ENCODE results near the gene MTMR12. TPM values are rescaled to one million over a fixed set of nuclear protein-coding genes. Genes with fewer than 3 reads are reported as not detected.
A peak's percentile ranks its signal among the peaks of the same experiment; 100 is the strongest.

Gene MTMR12
- total and polyA plus RNA-seq, 2 of the 13 experiments (the other 11 are each of a cell fraction or from before 2014, with no cell fraction given): 23.4 to 36.6 TPM

GRCh38 chr5:32307769-32308194 is 5.0 kb downstream of the MTMR12 start:
- ChIA-PET CTCF (ENCODE audit: low intra/inter-chr PET ratio, low total read pairs) (no interaction called here), POLR2A (interaction anchor here (1.4 to 1.6 kb wide), 2 partner anchors 23 to 74 kb away, joined by 4 to 6 read pairs; no protein-coding TSS in a partner anchor)
- Histone ChIP-seq H3K4me3 (replicated peaks in 1 of 3; ENCODE audit: insufficient read depth in 1 of 3, low read depth in 2 of 3, low read length in 3 of 3) (no peak overlapping the region), H3K4me2 (ENCODE audit: low read depth, low read length) (no peak overlapping the region), H2AFZ (ENCODE audit: low read length) (no peak overlapping the region), H4K20me1 (ENCODE audit: insufficient read depth, low read length) (peaks cover 37% of the 10 kb centered on the region), H3K9ac (ENCODE audit: insufficient read depth, low read depth, low read length) (no peak overlapping the region), H3K27me3 (ENCODE audit: control insufficient read depth in 1 of 2, insufficient read depth in 2 of 2, low read length in 2 of 2) (no peaks in the 10 kb centered on the region), H3K36me3 (replicated peaks in 1 of 2; ENCODE audit: control insufficient read depth in 1 of 2, insufficient read depth in 2 of 2, low read length in 2 of 2) (peaks cover 1 to 14% of the 10 kb centered on the region in 2 experiments; a peak in 3 of 5 replicates), H3K4me1 (ENCODE audit: insufficient read depth, low read length) (peaks cover 85% of the 10 kb centered on the region), H3K9me3 (ENCODE audit: low read length) (no peaks in the 10 kb centered on the region), H3K79me2 (ENCODE audit: insufficient read depth, low read length) (peaks cover 94% of the 10 kb centered on the region), H3K27ac (ENCODE audit: extremely low read length, insufficient read depth, low read length) (no peak overlapping the region)
- BruUV-seq (replicated peaks): no TSS peak
- WGBS (ENCODE audit: low lambda C conversion rate): 94% methylated on average over 4 of the region's 4 CpGs
- in situ Hi-C loops (cut with HindIII; ENCODE audit: extremely low pct_ligation_motif_present, low pct_unique_long_range_greater_than_20kb): no loop called here
- TF ChIP-seq MAFF (IDR thresholded peaks at IDR 0.05; ENCODE audit: low read depth, low read length): peak; percentile 79
- peak; percentile 77 to 82 for TF ChIP-seq MAFK (conservative IDR thresholded peaks at IDR 0.05 in 1 of 2, IDR thresholded peaks at IDR 0.05 in 1 of 2; ENCODE audit: low read length in 2 of 2)
- no peak for TF ChIP-seq KDM3A (CRISPR knock-in tag; IDR thresholded peaks at IDR 0.05; ENCODE audit: low read depth)
- no peak for TF ChIP-seq ZNF296 (CRISPR knock-in tag; conservative IDR thresholded peaks at IDR 0.05)
- no peak for FAIRE-seq
- DNase-seq (ENCODE audit: low spot score): no peak
- no peak for ATAC-seq
- intact Hi-C loops (cut with micrococcal nuclease; ENCODE audit: unreplicated experiment): no loop called here

- ATAC-seq (no peak; the same call in 2 of the 3 replicates), DNase-seq (ENCODE audit: low spot score) (no peak), FAIRE-seq (no peak)
- no TSS peak for BruUV-seq (replicated peaks)
- Histone ChIP-seq H3K4me2 (ENCODE audit: low read depth, low read length) (no peak overlapping the region), H3K79me2 (ENCODE audit: insufficient read depth, low read length) (peaks cover 95% of the 10 kb centered on the region), H3K9me3 (ENCODE audit: low read length) (no peaks in the 10 kb centered on the region), H3K27ac (ENCODE audit: extremely low read length, insufficient read depth, low read length) (no peak overlapping the region), H3K9ac (ENCODE audit: insufficient read depth, low read depth, low read length) (no peak overlapping the region), H4K20me1 (ENCODE audit: insufficient read depth, low read length) (peaks cover 35% of the 10 kb centered on the region), H3K4me1 (ENCODE audit: insufficient read depth, low read length) (peaks cover 73% of the 10 kb centered on the region), H3K4me3 (replicated peaks in 1 of 3; ENCODE audit: insufficient read depth in 1 of 3, low read depth in 2 of 3, low read length in 3 of 3) (no peak overlapping the region), H3K27me3 (ENCODE audit: control insufficient read depth in 1 of 2, insufficient read depth in 2 of 2, low read length in 2 of 2) (no peaks in the 10 kb centered on the region), H3K36me3 (replicated peaks in 1 of 2; ENCODE audit: control insufficient read depth in 1 of 2, insufficient read depth in 2 of 2, low read length in 2 of 2) (peaks cover 1 to 23% of the 10 kb centered on the region in 2 experiments; a peak in 4 of 5 replicates), H2AFZ (ENCODE audit: low read length) (no peak overlapping the region)
- in situ Hi-C loops (cut with HindIII; ENCODE audit: extremely low pct_ligation_motif_present, low pct_unique_long_range_greater_than_20kb): no loop called here
- WGBS (ENCODE audit: low lambda C conversion rate): 85% methylated on average over 5 of the region's 5 CpGs
- ChIA-PET POLR2A (no interaction called here), CTCF (ENCODE audit: low intra/inter-chr PET ratio, low total read pairs) (no interaction called here)
- no peak for TF ChIP-seq ZNF737 (CRISPR knock-in tag; IDR thresholded peaks at IDR 0.05; ENCODE audit: borderline replicate concordance)
- no peak for TF ChIP-seq SMARCE1 (IDR thresholded peaks at IDR 0.05; ENCODE audit: borderline replicate concordance)
- intact Hi-C loops (cut with micrococcal nuclease; ENCODE audit: unreplicated experiment): no loop called here
Measured at GRCh38 chr5:32304622-32305021, 8.1 kb downstream of the MTMR12 start.

Data from HepG2 (cell line).